CD4-positive, CD25-positive, alpha-beta regulatory T cell (primary cell): ENCODE measurements around the gene SLC26A8. TPM values are rescaled to one million over a fixed set of nuclear protein-coding genes. Genes with fewer than 3 reads are reported as not detected.

ENCODE experiments used
- ATAC-seq, 2 donors: fragments of 150-1000 bp; cut with Tn5 transposase; one replicate each; pipeline ENCODE4 v1.10.0; 2021; ENCODE audit warnings: low read depth in 2 of 2, moderate number of reproducible peaks in 2 of 2, moderate library complexity in 1 of 2
- DNase-seq, 3 donors: peaks; one replicate each; pipeline versions ENCODE4 v3.0.0 to v3.0.0-alpha.2; 2012 to 2022; ENCODE audit warnings: mixed read lengths in 1 of 3
- H3K27ac ChIP-seq: one replicate; pipeline ENCODE4 v1.7.0; 2013; ENCODE audit warnings: mild to moderate bottlenecking, low read length; ENCODE audit not compliant: insufficient read depth, poor library complexity, severe bottlenecking
- H3K27me3 ChIP-seq: one replicate; pipeline ENCODE4 v1.7.0; 2013; ENCODE audit warnings: low read length; ENCODE audit not compliant: control insufficient read depth, insufficient read depth
- H3K36me3 ChIP-seq: one replicate; pipeline ENCODE4 v1.7.0; 2013; ENCODE audit warnings: mild to moderate bottlenecking, low read length, moderate library complexity; ENCODE audit not compliant: control insufficient read depth, insufficient read depth
- H3K4me1 ChIP-seq: 2 replicates; pipeline ENCODE4 v1.7.0; 2013; ENCODE audit warnings: mild to moderate bottlenecking, low read length; ENCODE audit not compliant: insufficient read depth, control insufficient read depth, poor library complexity, severe bottlenecking
- H3K4me3 ChIP-seq: one replicate; pipeline ENCODE4 v1.7.0; 2013; ENCODE audit warnings: low read depth, mild to moderate bottlenecking, low read length, moderate library complexity
- H3K9me3 ChIP-seq, 2 experiments: 1 replicate in 1 of 2; 2 replicates in 1 of 2; pipeline ENCODE4 v1.7.0; 2013; ENCODE audit warnings: low read length in 2 of 2, mild to moderate bottlenecking in 1 of 2, moderate library complexity in 1 of 2; ENCODE audit not compliant: control insufficient read depth in 2 of 2
- H3K27ac Mint-ChIP-seq, 3 donors: one replicate each; pipeline ENCODE4 v1.8.0; 2020 to 2022; ENCODE audit warnings: mild to moderate bottlenecking in 3 of 3, mixed read lengths in 3 of 3, moderate library complexity in 2 of 3
- H3K27me3 Mint-ChIP-seq: one replicate; pipeline ENCODE4 v1.8.0; 2022; ENCODE audit warnings: mild to moderate bottlenecking, mixed read lengths
- H3K36me3 Mint-ChIP-seq: one replicate; pipeline ENCODE4 v1.8.0; 2020; ENCODE audit warnings: mixed read lengths
- H3K4me1 Mint-ChIP-seq, 4 donors: one replicate each; pipeline ENCODE4 v1.8.0; 2020 to 2022; ENCODE audit warnings: mixed read lengths in 4 of 4, mild to moderate bottlenecking in 1 of 4
- H3K4me3 Mint-ChIP-seq, 4 donors: one replicate each; pipeline ENCODE4 v1.8.0; 2020 to 2022; ENCODE audit warnings: mild to moderate bottlenecking in 4 of 4, mixed read lengths in 4 of 4, moderate library complexity in 3 of 4
- H3K9me3 Mint-ChIP-seq, 7 donors: one replicate each; pipeline ENCODE4 v1.8.0; 2020 to 2022; ENCODE audit warnings: mixed read lengths in 7 of 7, mild to moderate bottlenecking in 3 of 7, moderate library complexity in 2 of 7
- polyA plus RNA-seq, 4 donors: library from polyadenylated mRNA; unstranded; fragments of 300-500 nt; fragmentation: Illumina TruSeq; gene quantifications; one replicate each; pipeline ENCODE4 v1.2.3, GENCODE V29; 2021
- total RNA-seq: library from RNA; stranded (reverse); gene quantifications from one replicate; pipeline ENCODE4 v1.2.3, GENCODE V29; 2022

Gene SLC26A8
- total and polyA plus RNA-seq, 5 donors from 2014 or later = not detected

DNA sequence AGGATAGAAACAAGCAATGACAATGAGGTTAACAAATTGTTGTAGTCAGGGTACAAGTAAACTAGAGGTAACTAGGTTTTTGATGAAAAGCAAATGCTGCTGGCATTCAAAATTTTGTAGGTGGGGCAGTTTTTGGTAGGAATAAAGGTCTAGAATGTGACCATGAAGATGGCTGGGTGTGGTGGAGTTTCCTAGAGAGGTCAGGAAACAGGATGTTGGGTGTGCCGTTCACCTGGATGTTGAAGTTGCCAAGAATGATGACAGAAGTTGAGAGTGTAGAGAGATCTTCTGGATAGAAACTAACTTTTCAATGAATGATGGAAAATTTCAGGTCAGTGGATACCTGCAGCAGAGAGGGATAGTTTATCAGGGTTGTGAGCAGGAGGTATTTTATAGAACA, 25.9 kb upstream of the SLC26A8 start:
- Mint-ChIP-seq H3K36me3 (peaks cover 6% of the 10 kb centered on the region), H3K4me1 (peaks cover 7 to 21% (median 15%) of the 10 kb centered on the region in 4 donors), H3K4me3 (no peak overlapping the region), H3K27me3 (no peaks in the 10 kb centered on the region), H3K27ac (no peak overlapping the region), H3K9me3 (peaks cover 0 to 1% (median 0%) of the 10 kb centered on the region in 7 donors)
- Histone ChIP-seq H3K4me1 (peaks cover 28% of the 10 kb centered on the region), H3K4me3 (peak overlapping the region; percentile 66), H3K27ac (no peak overlapping the region), H3K27me3 (no peaks in the 10 kb centered on the region), H3K36me3 (peaks cover 27% of the 10 kb centered on the region), H3K9me3 (no peaks in the 10 kb centered on the region)
- DNase-seq = peak in 2 of 3 donors; percentile 2 to 62
- peak; percentile 50 to 53 for ATAC-seq

DNA sequence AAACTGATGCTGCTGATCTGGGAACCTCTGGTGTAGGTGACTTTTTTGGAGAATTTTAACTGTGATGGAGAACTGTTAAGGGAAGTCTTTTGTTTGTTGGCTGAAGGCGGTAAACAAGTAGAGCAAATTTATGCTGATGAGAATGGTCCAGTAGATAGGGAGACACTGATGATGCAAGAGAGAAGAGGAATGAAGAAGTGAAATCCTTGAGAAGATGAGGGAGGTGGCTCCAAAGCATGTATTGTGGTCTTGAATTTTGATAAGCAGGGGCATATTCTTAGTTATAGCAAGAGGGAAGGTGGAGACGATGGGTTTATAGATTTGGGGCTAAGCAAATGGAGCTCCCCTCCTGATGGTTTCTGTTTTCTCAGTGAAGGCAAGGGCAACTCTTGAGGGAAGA, 25.1 kb upstream of the SLC26A8 start:
- H3K9me3 ChIP-seq = no peaks in the 10 kb centered on the region
- no peak overlapping the region for H3K27ac Mint-ChIP-seq
- peaks cover 28% of the 10 kb centered on the region for H3K4me1 ChIP-seq
- H3K36me3 Mint-ChIP-seq = peaks cover 6% of the 10 kb centered on the region
- H3K4me1 Mint-ChIP-seq = peaks cover 1 to 21% (median 15%) of the 10 kb centered on the region in 4 donors
- H3K4me3 ChIP-seq = no peak overlapping the region
- no peak overlapping the region for H3K4me3 Mint-ChIP-seq
- no peaks in the 10 kb centered on the region for H3K27me3 ChIP-seq
- peaks cover 0 to 1% (median 0%) of the 10 kb centered on the region in 7 donors for H3K9me3 Mint-ChIP-seq
- ATAC-seq = no peak
- no peak overlapping the region for H3K27ac ChIP-seq
- no peaks in the 10 kb centered on the region for H3K27me3 Mint-ChIP-seq
- H3K36me3 ChIP-seq = peaks cover 20% of the 10 kb centered on the region
- DNase-seq = no peak

- H3K36me3 Mint-ChIP-seq = peaks cover 11% of the 10 kb centered on the region
- peaks cover 30 to 74% (median 63%) of the 10 kb centered on the region in 4 donors for H3K4me1 Mint-ChIP-seq
- no peak overlapping the region for H3K4me3 ChIP-seq
- ATAC-seq (no peak), DNase-seq (no peak)
- H3K9me3 Mint-ChIP-seq = peaks cover 0 to 1% (median 0%) of the 10 kb centered on the region in 7 donors
- H3K4me3 Mint-ChIP-seq = no peak overlapping the region
- H3K27me3 ChIP-seq = no peaks in the 10 kb centered on the region
- no peak overlapping the region for H3K27ac Mint-ChIP-seq
- H3K4me1 ChIP-seq = peaks cover 22% of the 10 kb centered on the region
- H3K9me3 ChIP-seq = no peaks in the 10 kb centered on the region
- H3K27ac ChIP-seq = no peak overlapping the region
- no peaks in the 10 kb centered on the region for H3K27me3 Mint-ChIP-seq
- no peaks in the 10 kb centered on the region for H3K36me3 ChIP-seq
Measured at GRCh38 chr6:36042618-36043260, 18.3 kb upstream of the SLC26A8 start.

DNA sequence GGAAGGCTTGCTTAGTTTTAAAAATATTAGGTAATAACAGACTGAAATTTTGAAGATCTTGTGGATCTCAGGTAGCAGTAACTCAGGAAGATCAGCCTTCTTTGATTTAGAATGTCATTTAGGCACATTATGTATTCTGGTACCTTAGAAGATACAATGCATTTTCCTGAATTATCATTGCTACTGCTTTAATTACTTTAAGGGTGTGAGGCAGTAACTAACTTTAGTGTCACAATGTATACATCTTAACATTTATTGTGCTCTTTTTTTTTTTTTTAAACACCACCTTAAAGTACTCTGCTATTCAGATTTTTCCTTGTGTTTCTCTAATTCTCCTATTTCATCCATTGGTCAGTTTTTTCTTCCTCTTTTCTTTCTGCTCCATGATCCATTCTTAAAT, 16.5 kb upstream of the SLC26A8 start:
- no peaks in the 10 kb centered on the region for H3K27me3 Mint-ChIP-seq
- peaks cover 5% of the 10 kb centered on the region for H3K36me3 Mint-ChIP-seq
- Histone ChIP-seq H3K36me3 (no peaks in the 10 kb centered on the region), H3K27me3 (no peaks in the 10 kb centered on the region), H3K9me3 (no peaks in the 10 kb centered on the region), H3K27ac (no peak overlapping the region), H3K4me3 (peak overlapping the region; percentile 8), H3K4me1 (peaks cover 34% of the 10 kb centered on the region)
- peak overlapping the region in 2 of 4 donors; percentile 5 to 29 for H3K4me3 Mint-ChIP-seq
- peak overlapping the region in 2 of 3 donors; percentile 3 to 16 for H3K27ac Mint-ChIP-seq
- peaks cover 30 to 77% (median 63%) of the 10 kb centered on the region in 4 donors for H3K4me1 Mint-ChIP-seq
- no peaks in the 10 kb centered on the region for H3K9me3 Mint-ChIP-seq
- DNase-seq (no peak), ATAC-seq (no peak)

DNA sequence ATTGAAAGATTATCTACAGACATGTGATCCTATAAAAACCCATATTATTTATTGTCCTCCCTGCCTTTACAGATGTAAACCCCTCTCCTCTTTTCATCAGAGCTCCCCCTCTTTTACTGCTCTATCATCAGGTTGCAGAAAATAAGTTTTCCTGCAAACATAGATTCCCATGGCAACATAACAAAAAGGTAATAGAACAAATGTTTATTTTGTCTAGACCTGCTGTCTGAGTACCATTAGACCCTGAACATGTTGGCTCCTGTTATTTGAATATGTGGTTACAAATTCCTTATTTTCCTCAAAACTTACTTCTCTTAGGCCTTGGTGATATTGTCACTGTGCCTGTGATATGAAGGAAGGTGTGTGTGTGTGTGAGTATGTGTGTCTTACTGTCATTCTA, 14.7 kb upstream of the SLC26A8 start:
- peaks cover 9% of the 10 kb centered on the region for H3K36me3 Mint-ChIP-seq
- no peak overlapping the region for H3K27ac ChIP-seq
- peak overlapping the region in 2 of 3 donors; percentile 34 to 71 for H3K27ac Mint-ChIP-seq
- peak overlapping the region in 3 of 4 donors; percentile 0 to 55 (median 3) for H3K4me3 Mint-ChIP-seq
- H3K27me3 Mint-ChIP-seq = no peaks in the 10 kb centered on the region
- no peaks in the 10 kb centered on the region for H3K36me3 ChIP-seq
- DNase-seq (no peak), ATAC-seq (no peak)
- no peaks in the 10 kb centered on the region for H3K9me3 Mint-ChIP-seq
- no peaks in the 10 kb centered on the region for H3K27me3 ChIP-seq
- H3K4me3 ChIP-seq = peak overlapping the region; percentile 8
- H3K9me3 ChIP-seq = no peaks in the 10 kb centered on the region
- peaks cover 37% of the 10 kb centered on the region for H3K4me1 ChIP-seq
- H3K4me1 Mint-ChIP-seq = peaks cover 36 to 77% (median 64%) of the 10 kb centered on the region in 4 donors

GRCh38 chr6:36038120-36038876, 13.9 kb upstream of the SLC26A8 start:
- no peaks in the 10 kb centered on the region for H3K27me3 Mint-ChIP-seq
- H3K4me1 Mint-ChIP-seq = peaks cover 40 to 82% (median 69%) of the 10 kb centered on the region in 4 donors
- Histone ChIP-seq H3K27ac (no peak overlapping the region), H3K27me3 (no peaks in the 10 kb centered on the region), H3K4me1 (peaks cover 45% of the 10 kb centered on the region), H3K36me3 (no peaks in the 10 kb centered on the region), H3K9me3 (no peaks in the 10 kb centered on the region), H3K4me3 (peak overlapping the region; percentile 5)
- peaks cover 9% of the 10 kb centered on the region for H3K36me3 Mint-ChIP-seq
- H3K27ac Mint-ChIP-seq = peak overlapping the region; percentile 10 to 71 (median 68)
- DNase-seq (no peak), ATAC-seq (no peak)
- H3K4me3 Mint-ChIP-seq = peak overlapping the region in 3 of 4 donors; percentile 0 to 55 (median 13)
- H3K9me3 Mint-ChIP-seq = no peaks in the 10 kb centered on the region

- no peaks in the 10 kb centered on the region for H3K27me3 Mint-ChIP-seq
- Histone ChIP-seq H3K4me1 (peaks cover 57% of the 10 kb centered on the region), H3K36me3 (no peaks in the 10 kb centered on the region), H3K27ac (no peak overlapping the region), H3K9me3 (no peaks in the 10 kb centered on the region), H3K4me3 (peak overlapping the region; percentile 3), H3K27me3 (no peaks in the 10 kb centered on the region)
- peaks cover 38 to 81% (median 65%) of the 10 kb centered on the region in 4 donors for H3K4me1 Mint-ChIP-seq
- peak overlapping the region in 1 of 3 donors; percentile 20 for H3K27ac Mint-ChIP-seq
- no peak for DNase-seq
- no peak for ATAC-seq
- peak overlapping the region; percentile 16 to 85 (median 36) for H3K4me3 Mint-ChIP-seq
- H3K36me3 Mint-ChIP-seq = peaks cover 10% of the 10 kb centered on the region
- H3K9me3 Mint-ChIP-seq = no peaks in the 10 kb centered on the region
Measured at GRCh38 chr6:36035225-36035624, 10.8 kb upstream of the SLC26A8 start.
